Liver (tissue), 3 donors: Measurements from ENCODE around the gene CSTPP1.

Experiments
- CTCF ChIP-seq: fragments of 150-350 bp; IDR thresholded peaks from 2 replicates; pipeline ENCODE4 v1.5.1; 2017; ENCODE audit warnings: improper control_type of control experiment, low read depth, low read length; ENCODE audit not compliant: missing input control
- EGR1 ChIP-seq, 2 donors: IDR thresholded peaks; 2 replicates each; pipeline ENCODE4 v1.6.1; 2016 to 2018; ENCODE audit warnings: antibody characterized with exemption in 2 of 2, low read depth in 2 of 2
- FOXA1 ChIP-seq: IDR thresholded peaks from 2 replicates; pipeline ENCODE4 v1.6.1; 2016; ENCODE audit warnings: antibody characterized with exemption
- FOXA2 ChIP-seq: IDR thresholded peaks from 2 replicates; pipeline ENCODE4 v1.6.1; 2016; ENCODE audit warnings: antibody characterized with exemption
- GABPA ChIP-seq, 2 donors: IDR thresholded peaks in 1 of 2; conservative IDR thresholded peaks in 1 of 2; 2 replicates each; pipeline ENCODE4 v1.6.1; 2016; ENCODE audit warnings: antibody characterized with exemption in 2 of 2, mild to moderate bottlenecking in 1 of 2, moderate library complexity in 1 of 2
- HNF4G ChIP-seq: IDR thresholded peaks from 2 replicates; pipeline ENCODE4 v1.6.1; 2016; ENCODE audit warnings: antibody characterized with exemption
- JUND ChIP-seq, 2 donors: IDR thresholded peaks; 2 replicates each; pipeline ENCODE4 v1.6.1; 2016; ENCODE audit warnings: antibody characterized with exemption in 2 of 2
- NR2F2 ChIP-seq: IDR thresholded peaks from 2 replicates; pipeline ENCODE4 v1.6.1; 2016; ENCODE audit warnings: antibody characterized with exemption
- RAD21 ChIP-seq, 2 donors: IDR thresholded peaks; 2 replicates each; pipeline ENCODE4 v1.6.1; 2016; ENCODE audit warnings: antibody characterized with exemption in 2 of 2, mild to moderate bottlenecking in 2 of 2
- REST ChIP-seq: IDR thresholded peaks from 2 replicates; pipeline ENCODE4 v1.6.1; 2016; ENCODE audit warnings: antibody characterized with exemption, mild to moderate bottlenecking
- RXRA ChIP-seq, 2 donors: IDR thresholded peaks; 2 replicates each; pipeline ENCODE4 v1.6.1; 2017 to 2018; ENCODE audit warnings: antibody characterized with exemption in 2 of 2, mild to moderate bottlenecking in 1 of 2
- TAF1 ChIP-seq: conservative IDR thresholded peaks from 2 replicates; pipeline ENCODE4 v1.6.1; 2016; ENCODE audit warnings: antibody characterized with exemption, mild to moderate bottlenecking
- YY1 ChIP-seq: IDR thresholded peaks from 2 replicates; pipeline ENCODE4 v1.6.1; 2016; ENCODE audit warnings: antibody characterized with exemption, mild to moderate bottlenecking
- TF ChIP-seq, protein P1 (sequence below): IDR thresholded peaks from 2 replicates; pipeline ENCODE4 v1.6.1; 2016; ENCODE audit warnings: antibody characterized with exemption
- donor health status: healthy.
- donor health status: healthy.

DNA sequence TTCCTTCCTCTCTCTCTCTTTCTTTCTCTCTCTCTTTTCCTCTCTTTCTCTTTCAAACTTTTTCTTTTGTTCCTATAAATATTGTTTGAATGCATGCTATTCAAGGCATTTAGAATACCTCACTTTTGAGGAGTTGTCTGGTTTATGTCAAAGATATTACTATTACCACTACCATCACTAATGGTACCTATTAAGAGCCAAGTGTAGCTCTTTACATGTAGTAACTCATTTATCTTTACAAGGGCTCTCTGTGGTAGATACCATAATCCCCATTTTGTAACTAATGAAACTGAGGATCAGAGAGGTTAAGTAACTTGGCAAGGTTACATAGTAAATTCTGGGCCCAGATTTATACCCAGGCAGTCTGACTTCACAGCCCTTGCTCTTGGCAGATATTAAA, 116.0 kb downstream of the CSTPP1 start:
- TF ChIP-seq CTCF (no peak), FOXA1 (no peak), JUND (IDR thresholded peaks at IDR 0.05) (no peak), FOXA2 (no peak), RAD21 (IDR thresholded peaks at IDR 0.05) (no peak), REST (no peak), NR2F2 (no peak), TAF1 (no peak), GABPA (IDR thresholded peaks at IDR 0.05 in 1 of 2, conservative IDR thresholded peaks at IDR 0.05 in 1 of 2) (no peak), RXRA (IDR thresholded peaks at IDR 0.05) (no peak), YY1 (no peak), EGR1 (IDR thresholded peaks at IDR 0.05; ENCODE audit: low read depth in 2 of 2) (no peak), HNF4G (no peak)
- TF ChIP-seq, protein P1, sequence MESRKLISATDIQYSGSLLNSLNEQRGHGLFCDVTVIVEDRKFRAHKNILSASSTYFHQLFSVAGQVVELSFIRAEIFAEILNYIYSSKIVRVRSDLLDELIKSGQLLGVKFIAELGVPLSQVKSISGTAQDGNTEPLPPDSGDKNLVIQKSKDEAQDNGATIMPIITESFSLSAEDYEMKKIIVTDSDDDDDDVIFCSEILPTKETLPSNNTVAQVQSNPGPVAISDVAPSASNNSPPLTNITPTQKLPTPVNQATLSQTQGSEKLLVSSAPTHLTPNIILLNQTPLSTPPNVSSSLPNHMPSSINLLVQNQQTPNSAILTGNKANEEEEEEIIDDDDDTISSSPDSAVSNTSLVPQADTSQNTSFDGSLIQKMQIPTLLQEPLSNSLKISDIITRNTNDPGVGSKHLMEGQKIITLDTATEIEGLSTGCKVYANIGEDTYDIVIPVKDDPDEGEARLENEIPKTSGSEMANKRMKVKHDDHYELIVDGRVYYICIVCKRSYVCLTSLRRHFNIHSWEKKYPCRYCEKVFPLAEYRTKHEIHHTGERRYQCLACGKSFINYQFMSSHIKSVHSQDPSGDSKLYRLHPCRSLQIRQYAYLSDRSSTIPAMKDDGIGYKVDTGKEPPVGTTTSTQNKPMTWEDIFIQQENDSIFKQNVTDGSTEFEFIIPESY, result no peak
